ENCODE data around the gene STYX. TPM values are rescaled to one million over a fixed set of nuclear protein-coding genes. Genes with fewer than 3 reads are reported as not detected.

The STYX gene
- total and polyA plus RNA-seq, 7 donors: 6.5 to 24.7 (median 12.5) TPM

DNA sequence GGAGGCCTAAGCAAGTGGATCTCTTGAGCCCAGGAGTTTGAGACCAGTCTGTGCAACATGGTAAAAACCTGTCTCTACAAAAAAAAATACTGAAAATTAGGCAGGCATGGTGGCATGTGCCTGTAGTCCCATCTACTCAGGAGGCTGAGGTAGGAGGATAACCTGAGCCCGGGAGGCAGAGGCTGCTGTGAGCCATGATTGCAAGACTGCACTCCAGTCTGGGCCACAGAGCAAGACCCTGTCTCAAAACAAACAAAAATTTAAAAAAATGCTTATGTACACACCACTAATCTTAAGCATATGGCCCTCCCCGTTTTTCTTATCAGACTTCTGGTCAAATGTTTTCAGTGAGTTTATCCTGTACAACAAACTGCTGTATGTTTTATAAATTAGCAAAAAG is 63.1 kb downstream of the STYX start:
- peaks cover 9% of the 10 kb centered on the region for H3K4me1 ChIP-seq
- ATAC-seq (no peak), DNase-seq (no peak)
- no peaks in the 10 kb centered on the region for H3K9me3 ChIP-seq
- TF ChIP-seq, protein P1, sequence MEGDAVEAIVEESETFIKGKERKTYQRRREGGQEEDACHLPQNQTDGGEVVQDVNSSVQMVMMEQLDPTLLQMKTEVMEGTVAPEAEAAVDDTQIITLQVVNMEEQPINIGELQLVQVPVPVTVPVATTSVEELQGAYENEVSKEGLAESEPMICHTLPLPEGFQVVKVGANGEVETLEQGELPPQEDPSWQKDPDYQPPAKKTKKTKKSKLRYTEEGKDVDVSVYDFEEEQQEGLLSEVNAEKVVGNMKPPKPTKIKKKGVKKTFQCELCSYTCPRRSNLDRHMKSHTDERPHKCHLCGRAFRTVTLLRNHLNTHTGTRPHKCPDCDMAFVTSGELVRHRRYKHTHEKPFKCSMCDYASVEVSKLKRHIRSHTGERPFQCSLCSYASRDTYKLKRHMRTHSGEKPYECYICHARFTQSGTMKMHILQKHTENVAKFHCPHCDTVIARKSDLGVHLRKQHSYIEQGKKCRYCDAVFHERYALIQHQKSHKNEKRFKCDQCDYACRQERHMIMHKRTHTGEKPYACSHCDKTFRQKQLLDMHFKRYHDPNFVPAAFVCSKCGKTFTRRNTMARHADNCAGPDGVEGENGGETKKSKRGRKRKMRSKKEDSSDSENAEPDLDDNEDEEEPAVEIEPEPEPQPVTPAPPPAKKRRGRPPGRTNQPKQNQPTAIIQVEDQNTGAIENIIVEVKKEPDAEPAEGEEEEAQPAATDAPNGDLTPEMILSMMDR (IDR thresholded peaks at IDR 0.05): no peak
- no peaks in the 10 kb centered on the region for H3K27me3 ChIP-seq (ENCODE audit: insufficient read depth in 3 of 3, low read length in 2 of 3)
- WGBS, 3 donors: 69 to 78% (median 76%) methylated on average over 2 of the region's 2 CpGs
- no peaks in the 10 kb centered on the region for H3K36me3 ChIP-seq (ENCODE audit: insufficient read depth in 1 of 2, low read depth in 1 of 2)
- H3K27ac ChIP-seq: no peak overlapping the region
- intact Hi-C loops (cut with DNase I): loop anchor here in 1 of 2 donors (5.0 kb wide), 1 partner anchor 241 kb away; the partner anchor contains the start of genes GPR137C and TXNDC16
- H3K4me3 ChIP-seq: no peak overlapping the region

DNA sequence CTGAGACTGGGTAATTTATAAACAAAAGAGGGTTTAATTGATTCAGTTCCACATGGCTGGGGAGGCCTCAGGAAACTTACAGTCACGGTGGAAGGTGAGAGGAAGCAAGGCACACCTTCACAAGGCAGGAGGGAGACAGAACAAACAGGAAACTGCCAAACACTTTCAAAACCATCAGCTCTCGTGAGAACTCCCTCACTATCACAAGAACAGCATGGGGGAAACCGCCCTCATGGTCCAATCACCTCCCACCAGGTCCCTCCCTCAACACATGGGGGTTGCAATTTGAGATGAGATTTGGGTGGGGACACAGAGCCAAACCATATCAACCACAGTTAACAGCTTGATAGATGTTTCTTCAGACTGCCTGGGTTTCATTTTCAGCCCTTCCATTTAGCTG is 67.7 kb downstream of the STYX start:
- Histone ChIP-seq H3K27me3 (ENCODE audit: insufficient read depth in 3 of 3, low read length in 2 of 3) (no peaks in the 10 kb centered on the region), H3K36me3 (ENCODE audit: insufficient read depth in 1 of 2, low read depth in 1 of 2) (no peaks in the 10 kb centered on the region), H3K4me1 (no peaks in the 10 kb centered on the region), H3K9me3 (no peaks in the 10 kb centered on the region), H3K4me3 (no peak overlapping the region), H3K27ac (no peak overlapping the region)
- intact Hi-C loops (cut with DNase I): no loop called here
- DNase-seq (no peak), ATAC-seq (no peak)
- 66 to 76% (median 69%) methylated on average over 3 of the region's 3 CpGs for WGBS, 3 donors
- TF ChIP-seq, protein P1 (IDR thresholded peaks at IDR 0.05): no peak

DNA sequence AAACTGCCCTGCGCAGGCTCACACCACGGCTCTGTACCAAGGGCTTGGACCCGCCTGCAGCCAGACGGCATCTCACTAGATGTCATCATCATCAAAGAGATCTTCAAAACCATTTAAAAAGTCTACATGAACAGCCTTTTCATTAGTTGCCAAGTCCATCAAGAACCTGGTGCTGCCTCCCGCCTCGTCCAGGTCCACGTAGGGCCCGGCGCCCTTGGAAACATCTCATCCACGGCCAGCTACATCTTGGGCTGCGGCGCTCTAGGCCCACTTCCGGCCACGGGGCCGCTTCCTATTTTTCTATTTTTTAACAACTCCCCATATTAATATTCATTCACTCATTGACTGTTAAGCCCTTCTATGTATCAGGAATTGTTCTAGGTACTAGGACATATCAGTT is 68.9 kb downstream of the STYX start:
- intact Hi-C loops (cut with DNase I): no loop called here
- no peak for ATAC-seq
- WGBS, 3 donors: 93 to 95% (median 94%) methylated on average over 15 of the region's 15 CpGs

DNA sequence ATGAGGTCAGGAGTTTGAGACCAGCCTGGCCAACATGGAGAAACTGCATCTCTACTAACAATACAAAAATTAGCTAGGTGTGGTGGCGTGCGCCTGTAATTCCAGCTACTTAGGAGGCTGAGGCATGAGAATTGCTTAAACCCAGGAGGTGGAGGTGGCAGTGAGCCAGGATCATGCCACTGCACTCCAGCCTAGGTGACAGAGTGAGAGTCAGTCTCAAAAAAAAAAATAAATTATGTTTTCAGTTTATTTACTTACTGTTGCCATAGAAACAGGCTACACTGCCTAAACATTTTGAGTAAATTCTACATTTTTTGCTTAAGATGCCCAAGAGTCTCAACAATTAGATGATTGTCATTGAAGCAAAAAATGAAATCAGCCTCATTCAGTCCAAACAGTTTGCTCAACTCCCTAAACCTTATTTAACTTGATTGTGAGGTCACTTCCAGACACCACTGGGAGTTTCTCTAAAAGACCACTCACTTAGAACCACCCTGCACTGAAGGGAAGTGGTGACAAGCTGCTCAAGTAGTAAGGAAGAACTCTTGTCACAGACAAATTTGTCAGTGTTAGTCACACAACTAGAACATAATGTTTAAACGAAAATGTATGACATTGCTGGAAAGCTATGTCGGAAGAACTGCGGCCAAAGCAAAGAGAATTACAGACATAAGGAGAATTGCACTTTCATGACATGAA is 71.2 kb downstream of the STYX start:
- no peaks in the 10 kb centered on the region for H3K36me3 ChIP-seq (ENCODE audit: insufficient read depth in 1 of 2, low read depth in 1 of 2)
- TF ChIP-seq, protein P1 (IDR thresholded peaks at IDR 0.05): no peak
- DNase-seq: peak in 1 of 2 donors; percentile 21
- 55 to 65% (median 61%) methylated on average over 5 of the region's 5 CpGs for WGBS, 3 donors
- ATAC-seq: no peak
- H3K4me3 ChIP-seq: no peak overlapping the region
- no peak overlapping the region for H3K27ac ChIP-seq
- no peaks in the 10 kb centered on the region for H3K9me3 ChIP-seq
- no peaks in the 10 kb centered on the region for H3K4me1 ChIP-seq
- intact Hi-C loops (cut with DNase I): no loop called here
- no peaks in the 10 kb centered on the region for H3K27me3 ChIP-seq (ENCODE audit: insufficient read depth in 3 of 3, low read length in 2 of 3)

More for the DNA sequence above, 68.9 kb downstream of the STYX start:
- TF ChIP-seq, protein P1 (IDR thresholded peaks at IDR 0.05): no peak
- Histone ChIP-seq H3K9me3 (no peaks in the 10 kb centered on the region), H3K4me3 (no peak overlapping the region), H3K27ac (no peak overlapping the region), H3K27me3 (ENCODE audit: insufficient read depth in 3 of 3, low read length in 2 of 3) (no peaks in the 10 kb centered on the region), H3K36me3 (ENCODE audit: insufficient read depth in 1 of 2, low read depth in 1 of 2) (no peaks in the 10 kb centered on the region), H3K4me1 (no peaks in the 10 kb centered on the region)
- DNase-seq: no peak

DNA sequence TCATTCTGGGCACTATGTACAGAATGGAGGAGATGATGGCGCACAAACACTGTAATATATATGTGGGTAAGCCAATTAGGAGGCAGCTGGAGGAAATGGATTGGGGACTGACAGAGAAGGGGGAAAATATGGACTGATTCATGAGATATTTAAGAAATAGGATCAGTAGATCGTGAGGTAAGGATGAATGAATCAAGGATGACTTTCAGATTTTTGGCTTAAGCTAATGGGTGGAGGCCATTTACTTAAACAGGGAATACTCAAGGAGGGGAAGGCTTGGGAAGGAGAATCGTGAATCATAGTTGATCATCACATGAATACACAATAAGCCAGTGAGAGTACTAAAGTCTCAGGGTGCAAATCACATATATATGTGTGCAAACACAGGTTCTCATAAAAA is 72.6 kb downstream of the STYX start:
- ATAC-seq (no peak), DNase-seq (no peak)
- H3K36me3 ChIP-seq (ENCODE audit: insufficient read depth in 1 of 2, low read depth in 1 of 2): no peaks in the 10 kb centered on the region
- no peaks in the 10 kb centered on the region for H3K4me1 ChIP-seq
- TF ChIP-seq, protein P1 (IDR thresholded peaks at IDR 0.05): no peak
- intact Hi-C loops (cut with DNase I): no loop called here
- H3K9me3 ChIP-seq: no peaks in the 10 kb centered on the region
- no peak overlapping the region for H3K4me3 ChIP-seq
- H3K27me3 ChIP-seq (ENCODE audit: insufficient read depth in 3 of 3, low read length in 2 of 3): no peaks in the 10 kb centered on the region
- H3K27ac ChIP-seq: no peak overlapping the region
- WGBS, 3 donors: 84 to 91% (median 90%) methylated on average over 3 of the region's 3 CpGs

Measured in psoas muscle (tissue), 8 donors.